ENCODE data around the gene TMEM45B. TPM values are rescaled to one million over a fixed set of nuclear protein-coding genes. Genes with fewer than 3 reads are reported as not detected.
A peak's percentile ranks its signal among the peaks of the same experiment; 100 is the strongest.

TMEM45B gene
- total and polyA plus RNA-seq, 2 of the 13 experiments (the other 11 are each of a cell fraction or from before 2014, with no cell fraction given), result 29.1 to 181 TPM

GRCh38 chr11:129853518-129854231, 38.0 kb downstream of the TMEM45B start (continued):
- TF ChIP-seq ZBTB40 (IDR thresholded peaks at IDR 0.05) (no peak), ZBTB40 (CRISPR knock-in tag; IDR thresholded peaks at IDR 0.05) (peak; percentile 58; the same call in 1 of the 2 replicates), ZNF564 (CRISPR knock-in tag; IDR thresholded peaks at IDR 0.05) (no peak), NBN (conservative IDR thresholded peaks at IDR 0.05) (no peak), ZBTB20 (CRISPR knock-in tag; IDR thresholded peaks at IDR 0.05; ENCODE audit: borderline replicate concordance, low read depth) (peak; percentile 43; the same call in 1 of the 2 replicates), ZNF207 (IDR thresholded peaks at IDR 0.05; ENCODE audit: borderline replicate concordance) (no peak), ZNF510 (CRISPR knock-in tag; IDR thresholded peaks at IDR 0.05; ENCODE audit: low read depth) (no peak), SSRP1 (CRISPR knock-in tag; IDR thresholded peaks at IDR 0.05) (no peak; the same call in 1 of the 2 replicates), TCF7L2 (IDR thresholded peaks at IDR 0.05; ENCODE audit: low read depth, low read length) (no peak), ZNF382 (CRISPR knock-in tag; IDR thresholded peaks at IDR 0.05; ENCODE audit: borderline replicate concordance) (no peak), CBFB (CRISPR knock-in tag; IDR thresholded peaks at IDR 0.05) (peak; percentile 56; the same call in 1 of the 2 replicates), ZNF343 (CRISPR knock-in tag; IDR thresholded peaks at IDR 0.05) (no peak), XRCC5 (optimal IDR thresholded peaks at IDR 0.05; ENCODE audit: low read length) (peak; percentile 55), ZBED4 (CRISPR knock-in tag; IDR thresholded peaks at IDR 0.05; ENCODE audit: borderline replicate concordance) (peak; percentile 86), ZNF607 (CRISPR knock-in tag; IDR thresholded peaks at IDR 0.05; ENCODE audit: borderline replicate concordance) (0 out of 2 replicates have a peak, but pooled peaks have one; percentile 10), ZBTB7A (CRISPR knock-in tag; IDR thresholded peaks at IDR 0.05) (0 out of 2 replicates have a peak, but pooled peaks have one; percentile 28), ATF1 (CRISPR knock-in tag; IDR thresholded peaks at IDR 0.05) (no peak)
